ENCODE results near the gene USF2. TPM values are rescaled to one million over a fixed set of nuclear protein-coding genes. Genes with fewer than 3 reads are reported as not detected.

The USF2 gene
- total and polyA plus RNA-seq, 10 donors, result 132 to 206 (median 154) TPM

- peak; percentile 76 for DNase-seq
- TF ChIP-seq POLR2A (IDR thresholded peaks at IDR 0.05) (no peak), POLR2AphosphoS5 (IDR thresholded peaks at IDR 0.05) (peak; percentile 58 to 80 (median 61))
- 69 to 84% (median 75%) methylated on average over 11 to 17 of the region's 17 CpGs for WGBS, 5 donors
- Histone ChIP-seq H3K4me3 (no peak overlapping the region), H3K36me3 (peaks cover 0 to 38% (median 0%) of the 10 kb centered on the region in 6 donors), H3K27ac (no peak overlapping the region), H3K27me3 (replicated peaks in 1 of 7) (no peaks in the 10 kb centered on the region), H3K9me3 (no peaks in the 10 kb centered on the region), H3K4me1 (peaks cover 19 to 51% (median 40%) of the 10 kb centered on the region in 6 donors)
- intact Hi-C loops (cut with DNase I; ENCODE audit: low total_unique reads), result no loop called here
Measured at GRCh38 chr19:35262101-35262761, 6.5 kb upstream of the USF2 start.

DNA sequence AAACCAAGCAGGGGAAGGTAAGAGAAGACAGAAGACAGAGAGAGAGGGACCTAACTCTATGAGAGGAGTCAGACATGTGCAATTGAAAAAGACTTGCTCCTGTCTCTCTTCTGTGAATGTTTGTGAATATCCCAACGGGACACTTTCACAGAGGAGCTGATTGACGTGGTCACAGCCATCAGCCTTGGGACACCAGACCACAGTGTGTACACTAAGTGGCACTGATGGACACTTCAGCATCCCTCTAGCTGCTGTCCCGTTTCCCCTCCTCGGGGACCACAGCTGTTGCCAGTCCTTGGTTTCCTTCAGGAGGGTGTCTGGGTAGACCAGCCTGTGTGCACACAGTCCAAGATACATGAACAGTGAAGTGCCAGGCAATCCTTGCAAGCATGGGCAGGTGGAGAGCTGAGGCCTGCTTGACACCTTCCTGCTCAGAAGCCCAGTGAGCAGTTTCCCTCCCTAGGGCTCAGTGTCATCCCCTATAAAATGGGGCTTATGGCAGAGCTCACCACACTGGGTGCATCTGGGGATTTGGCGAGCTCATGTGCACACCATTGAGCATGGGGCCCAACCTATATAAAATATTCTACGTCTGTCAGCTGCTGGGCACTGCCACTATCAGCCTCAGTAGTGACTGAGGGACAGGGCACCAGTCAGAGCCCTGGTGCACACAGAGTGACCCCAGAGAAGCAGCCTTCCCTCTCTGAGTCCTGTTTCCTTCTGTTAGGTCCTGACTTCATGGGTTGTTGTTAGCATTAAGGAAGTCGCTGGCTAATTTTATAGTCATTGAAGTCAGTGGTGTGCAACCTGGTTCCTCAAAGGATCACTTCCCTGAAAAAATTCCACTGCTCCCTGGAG, 4.3 kb upstream of the USF2 start:
- TF ChIP-seq POLR2A (IDR thresholded peaks at IDR 0.05) (no peak), POLR2AphosphoS5 (IDR thresholded peaks at IDR 0.05) (peak in 2 of 3 donors; percentile 45 to 58)
- peak overlapping the region in 5 of 8 donors; percentile 1 to 97 (median 36) for H3K27ac ChIP-seq
- intact Hi-C loops (cut with DNase I; ENCODE audit: low total_unique reads), result loop anchor here (5.0 kb wide), 1 partner anchor 112 kb away; the partner anchor contains the start of gene FXYD5
- DNase-seq, result peak; percentile 53
- H3K27me3 ChIP-seq (replicated peaks in 1 of 7), result no peaks in the 10 kb centered on the region
- 65 to 80% (median 67%) methylated on average over 5 to 7 of the region's 7 CpGs for WGBS, 5 donors
- H3K4me3 ChIP-seq, result no peak overlapping the region
- H3K4me1 ChIP-seq, result peaks cover 12 to 45% (median 37%) of the 10 kb centered on the region in 6 donors
- H3K36me3 ChIP-seq, result peaks cover 0 to 33% (median 0%) of the 10 kb centered on the region in 6 donors
- H3K9me3 ChIP-seq, result no peaks in the 10 kb centered on the region

GRCh38 chr19:35265126-35265899, 3.4 kb upstream of the USF2 start:
- H3K4me1 ChIP-seq, result peaks cover 19 to 53% (median 45%) of the 10 kb centered on the region in 6 donors
- 50 to 71% (median 60%) methylated on average over 6 of the region's 6 CpGs for WGBS, 5 donors
- DNase-seq, result peak; percentile 74
- no peak for TF ChIP-seq POLR2A (IDR thresholded peaks at IDR 0.05)
- TF ChIP-seq POLR2AphosphoS5 (IDR thresholded peaks at IDR 0.05), result peak in 2 of 3 donors; percentile 35 to 36
- TF ChIP-seq, protein P1, sequence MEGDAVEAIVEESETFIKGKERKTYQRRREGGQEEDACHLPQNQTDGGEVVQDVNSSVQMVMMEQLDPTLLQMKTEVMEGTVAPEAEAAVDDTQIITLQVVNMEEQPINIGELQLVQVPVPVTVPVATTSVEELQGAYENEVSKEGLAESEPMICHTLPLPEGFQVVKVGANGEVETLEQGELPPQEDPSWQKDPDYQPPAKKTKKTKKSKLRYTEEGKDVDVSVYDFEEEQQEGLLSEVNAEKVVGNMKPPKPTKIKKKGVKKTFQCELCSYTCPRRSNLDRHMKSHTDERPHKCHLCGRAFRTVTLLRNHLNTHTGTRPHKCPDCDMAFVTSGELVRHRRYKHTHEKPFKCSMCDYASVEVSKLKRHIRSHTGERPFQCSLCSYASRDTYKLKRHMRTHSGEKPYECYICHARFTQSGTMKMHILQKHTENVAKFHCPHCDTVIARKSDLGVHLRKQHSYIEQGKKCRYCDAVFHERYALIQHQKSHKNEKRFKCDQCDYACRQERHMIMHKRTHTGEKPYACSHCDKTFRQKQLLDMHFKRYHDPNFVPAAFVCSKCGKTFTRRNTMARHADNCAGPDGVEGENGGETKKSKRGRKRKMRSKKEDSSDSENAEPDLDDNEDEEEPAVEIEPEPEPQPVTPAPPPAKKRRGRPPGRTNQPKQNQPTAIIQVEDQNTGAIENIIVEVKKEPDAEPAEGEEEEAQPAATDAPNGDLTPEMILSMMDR (IDR thresholded peaks at IDR 0.05 in 8 of 11, conservative IDR thresholded peaks at IDR 0.05 in 3 of 11), result no peak
- H3K36me3 ChIP-seq, result peaks cover 0 to 40% (median under 1%) of the 10 kb centered on the region in 6 donors
- H3K27ac ChIP-seq, result peak overlapping the region in 6 of 8 donors; percentile 16 to 97 (median 32)
- H3K9me3 ChIP-seq, result no peaks in the 10 kb centered on the region
- intact Hi-C loops (cut with DNase I; ENCODE audit: low total_unique reads), result loop anchor here (5.0 kb wide), 1 partner anchor 113 kb away; the partner anchor contains the start of gene FXYD5
- H3K4me3 ChIP-seq, result no peak overlapping the region
- no peaks in the 10 kb centered on the region for H3K27me3 ChIP-seq (replicated peaks in 1 of 7)

DNA sequence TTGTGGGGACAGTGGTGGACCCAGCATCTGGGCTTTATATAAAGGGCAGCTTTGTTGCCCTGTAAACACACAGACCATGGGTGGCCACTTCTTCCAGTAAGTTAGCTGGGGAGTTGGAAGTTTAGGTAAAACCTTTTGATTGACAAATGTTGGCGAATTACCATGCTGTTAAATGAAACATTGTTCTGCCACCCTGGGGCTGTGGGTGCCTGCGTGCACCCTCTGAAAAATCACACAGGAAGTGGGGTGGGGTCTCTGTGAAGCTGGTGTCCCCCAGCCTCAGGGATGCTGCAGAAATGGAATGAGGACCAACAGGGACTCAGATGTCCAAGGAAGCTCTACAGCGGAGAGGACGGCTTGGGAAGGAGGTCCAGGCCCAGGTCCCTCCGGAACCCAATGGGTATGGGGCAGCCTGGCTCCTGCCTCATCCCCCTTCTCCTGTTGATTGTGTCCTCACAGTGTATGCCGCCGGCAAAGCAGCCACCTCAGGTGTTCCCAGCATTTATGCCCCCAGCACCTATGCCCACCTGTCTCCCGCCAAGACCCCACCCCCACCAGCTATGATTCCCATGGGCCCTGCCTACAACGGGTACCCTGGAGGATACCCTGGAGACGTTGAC, 2.8 kb upstream of the USF2 start:
- DNase-seq, result no peak
- no peaks in the 10 kb centered on the region for H3K27me3 ChIP-seq (replicated peaks in 1 of 7)
- H3K4me1 ChIP-seq, result peaks cover 19 to 59% (median 50%) of the 10 kb centered on the region in 6 donors
- intact Hi-C loops (cut with DNase I; ENCODE audit: low total_unique reads), result loop anchor here (5.0 kb wide), 1 partner anchor 114 kb away; the partner anchor contains the start of gene FXYD5
- 79 to 93% (median 89%) methylated on average over 9 to 10 of the region's 10 CpGs for WGBS, 5 donors
- TF ChIP-seq POLR2AphosphoS5 (IDR thresholded peaks at IDR 0.05) (peak in 1 of 3 donors; percentile 11), POLR2A (IDR thresholded peaks at IDR 0.05) (no peak)
- H3K27ac ChIP-seq, result peak overlapping the region in 5 of 8 donors; percentile 16 to 97 (median 28)
- peak overlapping the region in 1 of 8 donors; percentile 90 for H3K4me3 ChIP-seq
- H3K9me3 ChIP-seq, result no peaks in the 10 kb centered on the region
- peaks cover 0 to 47% (median 8%) of the 10 kb centered on the region in 6 donors for H3K36me3 ChIP-seq
